ENCODE results near the gene CDKAL1. TPM values are rescaled to one million over a fixed set of nuclear protein-coding genes. Genes with fewer than 3 reads are reported as not detected.

Gene CDKAL1
- total RNA-seq, 2 donors from 2014 or later = 23.5 to 26.4 TPM

DNA sequence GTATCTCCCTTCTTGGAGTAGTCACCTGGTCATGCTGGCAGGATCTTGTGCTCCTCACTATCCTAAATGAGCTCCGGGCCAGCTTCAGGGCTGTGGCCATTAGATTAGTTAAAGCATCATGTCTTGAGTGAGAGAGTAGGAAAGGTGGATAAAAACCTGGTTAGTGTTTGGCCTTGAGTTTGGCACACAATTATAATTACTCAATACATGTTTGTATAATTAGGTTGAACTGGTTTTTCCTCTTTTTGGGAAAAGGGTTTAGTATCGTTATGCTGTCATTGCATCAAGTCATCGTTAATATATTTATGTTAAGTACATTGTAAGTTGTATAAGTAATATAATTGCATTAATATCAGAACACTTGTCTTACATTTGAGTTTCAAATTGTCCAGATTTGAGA is 126.3 kb downstream of the CDKAL1 start:
- Histone ChIP-seq H3K27ac (ENCODE audit: low read depth, low read length) (no peak overlapping the region), H3K36me3 (ENCODE audit: control insufficient read depth, insufficient read depth, low read length) (no peaks in the 10 kb centered on the region), H3K9ac (ENCODE audit: extremely low read depth, low read length, poor library complexity, severe bottlenecking) (no peak overlapping the region), H3K9me3 (ENCODE audit: control insufficient read depth, low read length) (no peaks in the 10 kb centered on the region), H3K27me3 (ENCODE audit: control insufficient read depth, insufficient read depth, low read length, poor library complexity, severe bottlenecking) (no peaks in the 10 kb centered on the region), H3K4me1 (ENCODE audit: control insufficient read depth, insufficient read depth, low read length) (peaks cover 12% of the 10 kb centered on the region), H3K4me3 (ENCODE audit: low read length) (no peak overlapping the region)
- TF ChIP-seq, protein P1, sequence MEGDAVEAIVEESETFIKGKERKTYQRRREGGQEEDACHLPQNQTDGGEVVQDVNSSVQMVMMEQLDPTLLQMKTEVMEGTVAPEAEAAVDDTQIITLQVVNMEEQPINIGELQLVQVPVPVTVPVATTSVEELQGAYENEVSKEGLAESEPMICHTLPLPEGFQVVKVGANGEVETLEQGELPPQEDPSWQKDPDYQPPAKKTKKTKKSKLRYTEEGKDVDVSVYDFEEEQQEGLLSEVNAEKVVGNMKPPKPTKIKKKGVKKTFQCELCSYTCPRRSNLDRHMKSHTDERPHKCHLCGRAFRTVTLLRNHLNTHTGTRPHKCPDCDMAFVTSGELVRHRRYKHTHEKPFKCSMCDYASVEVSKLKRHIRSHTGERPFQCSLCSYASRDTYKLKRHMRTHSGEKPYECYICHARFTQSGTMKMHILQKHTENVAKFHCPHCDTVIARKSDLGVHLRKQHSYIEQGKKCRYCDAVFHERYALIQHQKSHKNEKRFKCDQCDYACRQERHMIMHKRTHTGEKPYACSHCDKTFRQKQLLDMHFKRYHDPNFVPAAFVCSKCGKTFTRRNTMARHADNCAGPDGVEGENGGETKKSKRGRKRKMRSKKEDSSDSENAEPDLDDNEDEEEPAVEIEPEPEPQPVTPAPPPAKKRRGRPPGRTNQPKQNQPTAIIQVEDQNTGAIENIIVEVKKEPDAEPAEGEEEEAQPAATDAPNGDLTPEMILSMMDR (conservative IDR thresholded peaks at IDR 0.05) = no peak
- no peak overlapping the region for H3K27ac Mint-ChIP-seq
- H3K27me3 Mint-ChIP-seq (ENCODE audit: insufficient read depth) = no peaks in the 10 kb centered on the region
- no peaks in the 10 kb centered on the region for H3K36me3 Mint-ChIP-seq (ENCODE audit: low read depth)
- no peaks in the 10 kb centered on the region for H3K9me3 Mint-ChIP-seq
- no peak overlapping the region for H3K4me3 Mint-ChIP-seq
- WGBS, 2 experiments (ENCODE audit: insufficient coverage in 1 of 2, insufficient read length in 1 of 2) = 100% methylated on average over 1 of the region's 3 CpGs
- DNase-seq = no peak
- H3K4me1 Mint-ChIP-seq = peaks cover 29% of the 10 kb centered on the region

DNA sequence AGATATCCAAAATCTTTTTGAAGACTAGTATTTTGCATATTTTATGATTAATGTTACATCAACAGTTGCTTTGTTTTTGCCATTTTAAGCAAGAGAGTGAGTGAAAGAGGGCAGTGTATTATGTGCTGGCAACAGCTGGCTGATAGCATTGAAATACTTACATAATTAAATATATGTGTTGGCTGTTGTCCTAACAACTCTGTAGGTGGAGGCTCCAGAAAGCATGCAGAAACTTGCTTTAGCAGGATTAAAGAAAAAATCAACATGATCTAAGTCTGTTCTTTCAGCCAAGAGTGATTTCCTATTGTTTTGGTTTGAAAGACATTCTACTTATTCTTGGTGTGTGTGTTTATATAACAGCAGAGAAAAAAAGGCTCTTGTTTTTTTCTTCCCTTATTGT is 127.5 kb downstream of the CDKAL1 start:
- TF ChIP-seq, protein P1 (conservative IDR thresholded peaks at IDR 0.05) = no peak
- no peak overlapping the region for H3K4me3 ChIP-seq (ENCODE audit: low read length)
- Mint-ChIP-seq H3K27ac (no peak overlapping the region), H3K4me1 (peaks cover 29% of the 10 kb centered on the region), H3K9me3 (no peaks in the 10 kb centered on the region), H3K36me3 (ENCODE audit: low read depth) (no peaks in the 10 kb centered on the region), H3K27me3 (ENCODE audit: insufficient read depth) (no peaks in the 10 kb centered on the region), H3K4me3 (no peak overlapping the region)
- DNase-seq = no peak
- no peaks in the 10 kb centered on the region for H3K36me3 ChIP-seq (ENCODE audit: control insufficient read depth, insufficient read depth, low read length)
- H3K9me3 ChIP-seq (ENCODE audit: control insufficient read depth, low read length) = no peaks in the 10 kb centered on the region
- H3K27me3 ChIP-seq (ENCODE audit: control insufficient read depth, insufficient read depth, low read length, poor library complexity, severe bottlenecking) = no peaks in the 10 kb centered on the region
- H3K27ac ChIP-seq (ENCODE audit: low read depth, low read length) = no peak overlapping the region
- peaks cover 12% of the 10 kb centered on the region for H3K4me1 ChIP-seq (ENCODE audit: control insufficient read depth, insufficient read depth, low read length)
- no peak overlapping the region for H3K9ac ChIP-seq (ENCODE audit: extremely low read depth, low read length, poor library complexity, severe bottlenecking)

DNA sequence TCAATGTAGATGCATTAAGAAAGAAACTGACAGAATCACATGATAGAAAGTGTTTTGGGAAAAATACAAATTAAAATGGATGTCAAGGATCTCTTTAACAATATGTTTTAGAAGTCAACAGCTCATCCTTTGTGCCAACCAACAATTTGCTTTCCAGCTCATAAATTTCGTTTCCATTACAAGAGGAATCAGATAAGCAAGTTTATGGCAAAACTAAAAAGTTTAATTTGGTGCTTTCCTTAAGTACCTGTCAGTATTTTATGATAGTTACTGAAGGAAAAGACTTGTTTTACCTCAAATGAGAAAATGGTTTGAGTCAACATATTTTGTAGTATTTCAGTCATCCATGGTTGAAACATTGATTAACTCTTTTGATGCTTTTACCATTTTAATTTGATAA is 130.0 kb downstream of the CDKAL1 start:
- no peak overlapping the region for H3K9ac ChIP-seq (ENCODE audit: extremely low read depth, low read length, poor library complexity, severe bottlenecking)
- WGBS, 2 experiments (ENCODE audit: insufficient coverage in 1 of 2, insufficient read length in 1 of 2) = 87 to 100% methylated on average over 1 of the region's 1 CpG

More for the DNA sequence above, 130.0 kb downstream of the CDKAL1 start:
- Mint-ChIP-seq H3K4me1 (peaks cover 31% of the 10 kb centered on the region), H3K27me3 (ENCODE audit: insufficient read depth) (no peaks in the 10 kb centered on the region), H3K4me3 (no peak overlapping the region), H3K36me3 (ENCODE audit: low read depth) (no peaks in the 10 kb centered on the region), H3K9me3 (no peaks in the 10 kb centered on the region), H3K27ac (no peak overlapping the region)
- Histone ChIP-seq H3K4me3 (ENCODE audit: low read length) (no peak overlapping the region), H3K27ac (ENCODE audit: low read depth, low read length) (no peak overlapping the region), H3K27me3 (ENCODE audit: control insufficient read depth, insufficient read depth, low read length, poor library complexity, severe bottlenecking) (no peaks in the 10 kb centered on the region), H3K9me3 (ENCODE audit: control insufficient read depth, low read length) (no peaks in the 10 kb centered on the region), H3K4me1 (ENCODE audit: control insufficient read depth, insufficient read depth, low read length) (peaks cover 12% of the 10 kb centered on the region), H3K36me3 (ENCODE audit: control insufficient read depth, insufficient read depth, low read length) (no peaks in the 10 kb centered on the region)
- DNase-seq = no peak
- TF ChIP-seq, protein P1 (conservative IDR thresholded peaks at IDR 0.05) = no peak

Measured in endodermal cell (in vitro differentiated cells).